ENCODE results near the gene MAP3K10. TPM values are rescaled to one million over a fixed set of nuclear protein-coding genes. Genes with fewer than 3 reads are reported as not detected.

The MAP3K10 gene
- total and polyA plus RNA-seq, 2 of the 13 experiments (the other 11 are each of a cell fraction or from before 2014, with no cell fraction given): 3.4 to 5.0 TPM

- TF ChIP-seq ZNF737 (CRISPR knock-in tag; IDR thresholded peaks at IDR 0.05; ENCODE audit: borderline replicate concordance) (no peak), ZBTB7A (CRISPR knock-in tag; IDR thresholded peaks at IDR 0.05) (0 out of 2 replicates have a peak, but pooled peaks have one; percentile 50), SOX13 (IDR thresholded peaks at IDR 0.05) (no peak), SOX13 (CRISPR knock-in tag; conservative IDR thresholded peaks at IDR 0.05 in 1 of 2, IDR thresholded peaks at IDR 0.05 in 1 of 2) (no peak), ATF5 (CRISPR knock-in tag; IDR thresholded peaks at IDR 0.05; ENCODE audit: low read depth) (no peak), ZNF281 (CRISPR knock-in tag; IDR thresholded peaks at IDR 0.05; ENCODE audit: borderline replicate concordance) (peak; percentile 38; the same call in 1 of the 2 replicates), MED8 (CRISPR knock-in tag; IDR thresholded peaks at IDR 0.05; ENCODE audit: insufficient replicate concordance) (no peak), GTF2F1 (IDR thresholded peaks at IDR 0.05; ENCODE audit: low read length) (no peak), ZBTB26 (CRISPR knock-in tag; IDR thresholded peaks at IDR 0.05; ENCODE audit: borderline replicate concordance) (no peak), TCF7L2 (IDR thresholded peaks at IDR 0.05; ENCODE audit: low read depth, low read length) (no peak), SAP130 (CRISPR knock-in tag; IDR thresholded peaks at IDR 0.05; ENCODE audit: low read depth) (peak; percentile 23; the same call in 1 of the 2 replicates), ZNF841 (CRISPR knock-in tag; IDR thresholded peaks at IDR 0.05; ENCODE audit: borderline replicate concordance) (no peak), ZFP82 (CRISPR knock-in tag; IDR thresholded peaks at IDR 0.05; ENCODE audit: borderline replicate concordance) (0 out of 2 replicates have a peak, but pooled peaks have one; percentile 11), CCDC6 (CRISPR knock-in tag; IDR thresholded peaks at IDR 0.05) (no peak), ZNF777 (CRISPR knock-in tag; IDR thresholded peaks at IDR 0.05) (no peak), ONECUT2 (CRISPR knock-in tag; IDR thresholded peaks at IDR 0.05) (no peak)
- TF ChIP-seq, protein P1, sequence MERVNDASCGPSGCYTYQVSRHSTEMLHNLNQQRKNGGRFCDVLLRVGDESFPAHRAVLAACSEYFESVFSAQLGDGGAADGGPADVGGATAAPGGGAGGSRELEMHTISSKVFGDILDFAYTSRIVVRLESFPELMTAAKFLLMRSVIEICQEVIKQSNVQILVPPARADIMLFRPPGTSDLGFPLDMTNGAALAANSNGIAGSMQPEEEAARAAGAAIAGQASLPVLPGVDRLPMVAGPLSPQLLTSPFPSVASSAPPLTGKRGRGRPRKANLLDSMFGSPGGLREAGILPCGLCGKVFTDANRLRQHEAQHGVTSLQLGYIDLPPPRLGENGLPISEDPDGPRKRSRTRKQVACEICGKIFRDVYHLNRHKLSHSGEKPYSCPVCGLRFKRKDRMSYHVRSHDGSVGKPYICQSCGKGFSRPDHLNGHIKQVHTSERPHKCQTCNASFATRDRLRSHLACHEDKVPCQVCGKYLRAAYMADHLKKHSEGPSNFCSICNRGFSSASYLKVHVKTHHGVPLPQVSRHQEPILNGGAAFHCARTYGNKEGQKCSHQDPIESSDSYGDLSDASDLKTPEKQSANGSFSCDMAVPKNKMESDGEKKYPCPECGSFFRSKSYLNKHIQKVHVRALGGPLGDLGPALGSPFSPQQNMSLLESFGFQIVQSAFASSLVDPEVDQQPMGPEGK (CRISPR knock-in tag; IDR thresholded peaks at IDR 0.05): peak; percentile 77
- TF ChIP-seq, protein P2, sequence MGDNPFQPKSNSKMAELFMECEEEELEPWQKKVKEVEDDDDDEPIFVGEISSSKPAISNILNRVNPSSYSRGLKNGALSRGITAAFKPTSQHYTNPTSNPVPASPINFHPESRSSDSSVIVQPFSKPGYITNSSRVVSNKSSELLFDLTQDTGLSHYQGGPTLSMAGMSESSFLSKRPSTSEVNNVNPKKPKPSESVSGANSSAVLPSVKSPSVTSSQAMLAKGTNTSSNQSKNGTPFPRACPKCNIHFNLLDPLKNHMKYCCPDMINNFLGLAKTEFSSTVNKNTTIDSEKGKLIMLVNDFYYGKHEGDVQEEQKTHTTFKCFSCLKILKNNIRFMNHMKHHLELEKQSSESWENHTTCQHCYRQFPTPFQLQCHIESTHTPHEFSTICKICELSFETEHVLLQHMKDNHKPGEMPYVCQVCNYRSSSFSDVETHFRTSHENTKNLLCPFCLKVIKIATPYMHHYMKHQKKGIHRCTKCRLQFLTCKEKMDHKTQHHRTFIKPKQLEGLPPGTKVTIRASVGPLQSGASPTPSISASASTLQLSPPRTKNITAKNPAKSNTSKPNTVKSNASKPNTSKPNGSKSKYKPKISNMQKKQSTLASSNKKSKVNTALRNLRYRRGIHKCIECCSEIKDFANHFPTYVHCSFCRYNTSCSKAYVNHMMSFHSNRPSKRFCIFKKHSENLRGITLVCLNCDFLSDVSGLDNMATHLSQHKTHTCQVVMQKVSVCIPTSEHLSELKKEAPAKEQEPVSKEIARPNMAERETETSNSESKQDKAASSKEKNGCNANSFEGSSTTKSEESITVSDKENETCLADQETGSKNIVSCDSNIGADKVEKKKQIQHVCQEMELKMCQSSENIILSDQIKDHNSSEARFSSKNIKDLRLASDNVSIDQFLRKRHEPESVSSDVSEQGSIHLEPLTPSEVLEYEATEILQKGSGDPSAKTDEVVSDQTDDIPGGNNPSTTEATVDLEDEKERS (CRISPR knock-in tag; IDR thresholded peaks at IDR 0.05): no peak
Observed at GRCh38 chr19:40191836-40192646, 815 bp downstream of the MAP3K10 start (continued).

All from HepG2 (cell line).